A549 treated with AZD2906 at 1 μM for 4 hours (cell line): Measurements from ENCODE around the gene HMGB2. TPM values are rescaled to one million over a fixed set of nuclear protein-coding genes. Genes with fewer than 3 reads are reported as not detected.

Experiments used
- total RNA-seq: library from RNA; stranded (reverse); fragments of 200-300 nt; extraction: Qiagen RNA extraction; gene quantifications from 5 replicates; pipeline ENCODE4 v1.2.3, GENCODE V29; 2022

HMGB2 gene
- total RNA-seq, result 102 to 128 TPM (median 122 TPM) in 5 replicates

GRCh38 chr4:173334085-173334890 lies at the start of gene HMGB2:
HMGB2 (minus strand) TSS chr4:173334358; CDS start chr4:173333649, 709 bp downstream.

GRCh38 chr4:173370477-173371291 lies 36.5 kb upstream of the HMGB2 start, which contains the start of gene SAP30:
SAP30 (plus strand) TSS chr4:173370954; CDS start chr4:173371183, 229 bp downstream.

Other genes with a start within 250 kb of the HMGB2 start
- gene GALNT7, start 165.5 kb downstream of the HMGB2 start, total RNA-seq, result 20.0 to 30.3 TPM (median 23.8 TPM) in 5 replicates
- 23.3 to 25.9 TPM (median 24.1 TPM) in 5 replicates for gene SAP30, start 36.6 kb upstream of the HMGB2 start, total RNA-seq
- gene SCRG1, start 64.8 kb upstream of the HMGB2 start, total RNA-seq, result not detected in 5 replicates
- gene HAND2, start 195.9 kb upstream of the HMGB2 start, total RNA-seq, result 0.21 to 0.41 TPM (median 0.24 TPM) in 5 replicates